Gastroesophageal sphincter (tissue), 4 donors: ENCODE measurements around the gene LENEP. TPM values are rescaled to one million over a fixed set of nuclear protein-coding genes. Genes with fewer than 3 reads are reported as not detected.

Experiments used
- ATAC-seq: fragments of 150-250 bp; one replicate; pipeline ENCODE4 v1.9.1; 2016; ENCODE audit warnings: mild to moderate bottlenecking, moderate library complexity
- H3K27ac ChIP-seq, 4 donors: fragments of 200-600 bp; sonication (generic) in 3 of 4; 1 replicate in 3 of 4; 2 replicates in 1 of 4; pipeline ENCODE4 v1.5.1; 2016 to 2019
- H3K27me3 ChIP-seq: fragments of 200-600 bp; sonication (generic); one replicate; pipeline ENCODE4 v1.5.1; 2019
- H3K36me3 ChIP-seq, 2 donors: fragments of 200-600 bp; sonication (generic); one replicate each; pipeline ENCODE4 v1.5.1; 2019; ENCODE audit warnings: control low read depth in 1 of 2
- H3K4me1 ChIP-seq, 3 donors: fragments of 200-600 bp; sonication (generic); 1 replicate in 2 of 3; 2 replicates in 1 of 3; pipeline ENCODE4 v1.5.1; 2016 to 2019; ENCODE audit warnings: control low read depth in 2 of 3
- H3K4me3 ChIP-seq, 2 donors: fragments of 200-600 bp; sonication (generic); one replicate each; pipeline ENCODE4 v1.5.1; 2019; ENCODE audit warnings: mild to moderate bottlenecking in 1 of 2, moderate library complexity in 1 of 2
- H3K9me3 ChIP-seq, 3 donors: fragments of 200-600 bp; sonication (generic); one replicate each; pipeline ENCODE4 v1.5.1; 2017 to 2019; ENCODE audit warnings: control low read depth in 2 of 3
- CTCF ChIP-seq, 4 experiments: fragments of 200-600 bp in 2 of 4; fragments of 450-650 bp in 2 of 4; sonication (generic) in 1 of 4; IDR thresholded peaks; one replicate each; pipeline ENCODE4 v1.5.1; 2017 to 2019; ENCODE audit warnings: antibody characterized with exemption in 4 of 4, mild to moderate bottlenecking in 2 of 4, moderate library complexity in 2 of 4
- EP300 ChIP-seq: sonication (generic); formaldehyde crosslinking; IDR thresholded peaks from one replicate; pipeline ENCODE4 v1.6.1; 2017; ENCODE audit warnings: antibody characterized with exemption, mild to moderate bottlenecking
- POLR2A ChIP-seq, 2 donors: fragments of 450-650 bp; IDR thresholded peaks; one replicate each; pipeline ENCODE4 v1.6.1; 2017; ENCODE audit warnings: antibody characterized with exemption in 2 of 2, mild to moderate bottlenecking in 2 of 2, moderate library complexity in 1 of 2
- POLR2AphosphoS5 ChIP-seq: sonication (generic); formaldehyde crosslinking; IDR thresholded peaks from one replicate; pipeline ENCODE4 v1.6.1; 2017; ENCODE audit warnings: antibody characterized with exemption
- WGBS, 2 donors: methylation state at CpG; one replicate each; pipeline ENCODE4 v1.1.5; 2018; ENCODE audit warnings: low coverage in 1 of 2; 5-methylcytosine and 5-hydroxymethylcytosine counted together
- total RNA-seq, 4 donors: library from RNA; depleted of rRNA; stranded (reverse); fragments of >200 nt; gene quantifications; one replicate each; pipeline ENCODE4 v1.1.0, GENCODE V29; 2016

Gene LENEP
- total RNA-seq, 4 donors from 2014 or later, result not detected

GRCh38 chr1:154962156-154962749 is 31.1 kb upstream of the LENEP start:
- Histone ChIP-seq H3K27ac (peak overlapping the region; percentile 83 to 99 (median 94)), H3K36me3 (peaks cover 0 to 67% of the 10 kb centered on the region in 2 donors), H3K4me1 (peaks cover 3 to 65% (median 20%) of the 10 kb centered on the region in 3 donors), H3K4me3 (peak overlapping the region; percentile 82 to 92), H3K9me3 (no peaks in the 10 kb centered on the region), H3K27me3 (no peaks in the 10 kb centered on the region)
- WGBS, 2 donors, result 3 to 27% methylated on average over 2 to 15 of the region's 25 CpGs
- peak; percentile 26 for ATAC-seq
- TF ChIP-seq POLR2A (IDR thresholded peaks at IDR 0.05) (no peak), EP300 (no peak), CTCF (IDR thresholded peaks at IDR 0.05) (peak in 1 of 4 experiments; percentile 4)

- no peak for ATAC-seq
- peaks cover 0 to 72% of the 10 kb centered on the region in 2 donors for H3K36me3 ChIP-seq
Measured at GRCh38 chr1:154962795-154963330, 30.5 kb upstream of the LENEP start.

GRCh38 chr1:154963643-154964042 is 29.7 kb upstream of the LENEP start:
- Histone ChIP-seq H3K4me3 (no peak overlapping the region), H3K27ac (peak overlapping the region in 3 of 4 donors; percentile 91 to 99 (median 98)), H3K9me3 (no peaks in the 10 kb centered on the region), H3K36me3 (peaks cover 0 to 72% of the 10 kb centered on the region in 2 donors), H3K27me3 (no peaks in the 10 kb centered on the region), H3K4me1 (peaks cover 3 to 63% (median 17%) of the 10 kb centered on the region in 3 donors)
- 68% methylated on average over 8 of the region's 8 CpGs for WGBS, 2 donors
- TF ChIP-seq POLR2A (IDR thresholded peaks at IDR 0.05) (no peak), POLR2AphosphoS5 (no peak), CTCF (IDR thresholded peaks at IDR 0.05) (no peak), EP300 (no peak)
- no peak for ATAC-seq

More at GRCh38 chr1:154962795-154963330, 30.5 kb upstream of the LENEP start:
- H3K27me3 ChIP-seq, result no peaks in the 10 kb centered on the region
- peak overlapping the region in 1 of 2 donors; percentile 92 for H3K4me3 ChIP-seq
- peak overlapping the region; percentile 83 to 99 (median 94) for H3K27ac ChIP-seq
- H3K4me1 ChIP-seq, result peaks cover 3 to 63% (median 17%) of the 10 kb centered on the region in 3 donors
- TF ChIP-seq EP300 (no peak), CTCF (IDR thresholded peaks at IDR 0.05) (no peak), POLR2A (IDR thresholded peaks at IDR 0.05) (no peak), POLR2AphosphoS5 (no peak)
- H3K9me3 ChIP-seq, result no peaks in the 10 kb centered on the region
- WGBS, 2 donors, result 43% methylated on average over 1 of the region's 6 CpGs; no CpG with 5 or more reads in 1 of the 2 donors

- H3K27ac ChIP-seq, result no peak overlapping the region
- no peaks in the 10 kb centered on the region for H3K9me3 ChIP-seq
- WGBS, 2 donors, result 61 to 87% methylated on average over 3 to 6 of the region's 6 CpGs
- H3K36me3 ChIP-seq, result peaks cover 0 to 68% of the 10 kb centered on the region in 2 donors
- peaks cover 3 to 63% (median 22%) of the 10 kb centered on the region in 3 donors for H3K4me1 ChIP-seq
- no peaks in the 10 kb centered on the region for H3K27me3 ChIP-seq
- no peak overlapping the region for H3K4me3 ChIP-seq
- ATAC-seq, result no peak
- no peak for TF ChIP-seq POLR2AphosphoS5
Measured at GRCh38 chr1:154964359-154964758, 29.0 kb upstream of the LENEP start.

GRCh38 chr1:154966111-154966510 is 27.3 kb upstream of the LENEP start:
- no peak overlapping the region for H3K4me3 ChIP-seq
- H3K27me3 ChIP-seq, result no peaks in the 10 kb centered on the region
- H3K4me1 ChIP-seq, result peaks cover 0 to 63% (median 28%) of the 10 kb centered on the region in 3 donors
- WGBS, 2 donors, result 50% methylated on average over 2 of the region's 7 CpGs; no CpG with 5 or more reads in 1 of the 2 donors
- peak overlapping the region in 3 of 4 donors; percentile 64 to 99 (median 95) for H3K27ac ChIP-seq
- TF ChIP-seq EP300 (no peak), POLR2A (IDR thresholded peaks at IDR 0.05) (no peak), POLR2AphosphoS5 (no peak), CTCF (IDR thresholded peaks at IDR 0.05) (no peak)
- peaks cover 0 to 63% of the 10 kb centered on the region in 2 donors for H3K36me3 ChIP-seq
- ATAC-seq, result no peak
- H3K9me3 ChIP-seq, result no peaks in the 10 kb centered on the region
